GM12878 (cell line): ENCODE data around the gene AOAH. TPM values are rescaled to one million over a fixed set of nuclear protein-coding genes. Genes with fewer than 3 reads are reported as not detected.

Experiments
- BACH1 ChIP-seq: fragments of 450-650 bp; IDR thresholded peaks from 2 replicates; pipeline ENCODE4 v1.6.1; 2017; ENCODE audit warnings: mild to moderate bottlenecking, borderline replicate concordance
- CREB1 ChIP-seq: IDR thresholded peaks from 2 replicates; pipeline ENCODE4 v1.6.1; 2012; ENCODE audit warnings: low read depth, mild to moderate bottlenecking, inconsistent platforms
- EED ChIP-seq: sonication (generic); IDR thresholded peaks from 2 replicates; pipeline ENCODE4 v1.6.1; 2016; ENCODE audit warnings: antibody characterized with exemption, low read depth
- EP300 ChIP-seq, 2 experiments: fragments of 150-350 bp in 1 of 2; IDR thresholded peaks; 2 replicates each; pipeline ENCODE4 v1.6.1; 2011 to 2012; ENCODE audit warnings: low read depth in 2 of 2, low read length in 2 of 2, borderline replicate concordance in 1 of 2, improper control_type of control experiment in 1 of 2, inconsistent platforms in 1 of 2; ENCODE audit not compliant: control insufficient read depth in 1 of 2
- HDGF ChIP-seq: fragments of 450-650 bp; IDR thresholded peaks from 2 replicates; pipeline ENCODE4 v1.6.1; 2016; ENCODE audit warnings: antibody characterized with exemption
- IKZF1 ChIP-seq: fragments of 450-650 bp; conservative IDR thresholded peaks from 2 replicates; pipeline ENCODE4 v1.6.1; 2017; ENCODE audit warnings: antibody characterized with exemption, mild to moderate bottlenecking
- MEF2A ChIP-seq: IDR thresholded peaks from 2 replicates; pipeline ENCODE4 v1.6.1; 2011; ENCODE audit warnings: low read depth, mild to moderate bottlenecking, low read length, moderate library complexity; ENCODE audit not compliant: insufficient read depth
- NBN ChIP-seq: fragments of 450-650 bp; IDR thresholded peaks from 2 replicates; pipeline ENCODE4 v1.6.1; 2016
- NFYA ChIP-seq: IDR thresholded peaks from 2 replicates; pipeline ENCODE4 v1.6.1; 2011; ENCODE audit warnings: low read depth, mild to moderate bottlenecking, low read length, improper control_type of control experiment, borderline replicate concordance
- NR2C2 ChIP-seq: IDR thresholded peaks from 2 replicates; pipeline ENCODE4 v1.6.1; 2011; ENCODE audit warnings: borderline replicate concordance, low read depth; ENCODE audit not compliant: control insufficient read depth, insufficient read length
- PAX8 ChIP-seq: fragments of 450-650 bp; IDR thresholded peaks from 2 replicates; pipeline ENCODE4 v1.6.1; 2017; ENCODE audit warnings: mild to moderate bottlenecking, moderate library complexity
- SREBF1 ChIP-seq: IDR thresholded peaks from 2 replicates; pipeline ENCODE4 v1.6.1; 2012; ENCODE audit warnings: mild to moderate bottlenecking, low read length
- SRF ChIP-seq, 2 experiments: IDR thresholded peaks; 2 replicates each; pipeline ENCODE4 v1.6.1; 2011; ENCODE audit warnings: low read depth in 2 of 2, low read length in 2 of 2, mild to moderate bottlenecking in 1 of 2, moderate library complexity in 1 of 2
- SUZ12 ChIP-seq: fragments of 200-600 bp; sonication (generic); IDR thresholded peaks from one replicate; pipeline ENCODE4 v1.6.1; 2018; ENCODE audit warnings: antibody characterized with exemption, mild to moderate bottlenecking; ENCODE audit not compliant: unreplicated experiment
- TCF3 ChIP-seq: IDR thresholded peaks from 2 replicates; pipeline ENCODE4 v1.6.1; 2012; ENCODE audit warnings: low read depth, mild to moderate bottlenecking, low read length, borderline replicate concordance; ENCODE audit not compliant: insufficient read depth
- ZBED1 ChIP-seq: IDR thresholded peaks from 2 replicates; pipeline ENCODE4 v1.6.1; 2016; ENCODE audit warnings: borderline replicate concordance
- ZZZ3 ChIP-seq: IDR thresholded peaks from 2 replicates; pipeline ENCODE4 v1.6.1; 2011; ENCODE audit warnings: low read depth; ENCODE audit not compliant: control insufficient read depth, insufficient read length
- polyA plus RNA-seq, 11 experiments: library from polyadenylated mRNA; depleted of rRNA in 4 of 11; unstranded in 6 of 11; stranded (reverse) in 5 of 11; fragments of >200 nt; fragmentation: Nextera tagmentation in 4 of 11; fragmentation: Illumina TruSeq in 1 of 11; extraction: Ambion mirVana in 4 of 11; extraction: Trizol in 1 of 11; gene quantifications; 1 replicate in 1 of 11; 2 replicates in 10 of 11; pipeline versions ENCODE4 v1.2.1 to v1.2.3, GENCODE V29; 2011 to 2016; ENCODE audit warnings: inconsistent platforms in 2 of 11, missing spikeins in 2 of 11, low read depth in 1 of 11
- total RNA-seq, 4 experiments: library from RNA; depleted of rRNA in 3 of 4; stranded (reverse); fragments of >200 nt in 3 of 4; fragmentation: Illumina TruSeq in 1 of 4; extraction: Trizol in 1 of 4; gene quantifications; 2 replicates each; pipeline versions ENCODE4 v1.2.1 to v1.2.3, GENCODE V29; 2013 to 2021
- TF ChIP-seq, protein P1 (sequence below): IDR thresholded peaks from 2 replicates; pipeline ENCODE4 v1.6.1; 2011; ENCODE audit warnings: low read depth, low read length, improper control_type of control experiment, borderline replicate concordance
- TF ChIP-seq, protein P2 (sequence below): IDR thresholded peaks from 2 replicates; pipeline ENCODE4 v1.6.1; 2011; ENCODE audit warnings: borderline replicate concordance, low read depth, mild to moderate bottlenecking, moderate library complexity, mixed read lengths, low read length; ENCODE audit not compliant: insufficient read depth; ENCODE audit errors: extremely low read length
- TF ChIP-seq, protein P3 (sequence below), 3 experiments: IDR thresholded peaks in 2 of 3; conservative IDR thresholded peaks in 1 of 3; 2 replicates each; pipeline ENCODE4 v1.5.1; 2011; ENCODE audit warnings: low read depth in 3 of 3, low read length in 3 of 3, mild to moderate bottlenecking in 3 of 3, control low read depth in 2 of 3, moderate library complexity in 2 of 3, inconsistent platforms in 1 of 3, mixed read lengths in 1 of 3; ENCODE audit not compliant: control insufficient read depth in 2 of 3, insufficient read depth in 1 of 3; ENCODE audit errors: extremely low read depth in 1 of 3
- TF ChIP-seq, protein P4 (sequence below): fragments of 450-650 bp; conservative IDR thresholded peaks from 2 replicates; pipeline ENCODE4 v1.6.1; 2017; ENCODE audit warnings: mild to moderate bottlenecking, moderate library complexity
- TF ChIP-seq, protein P5 (sequence below): IDR thresholded peaks from 2 replicates; pipeline ENCODE4 v1.6.1; 2012; ENCODE audit warnings: low read length, inconsistent platforms
- TF ChIP-seq, protein P6 (sequence below): fragments of 450-650 bp; IDR thresholded peaks from 2 replicates; pipeline ENCODE4 v1.6.1; 2016; ENCODE audit warnings: mild to moderate bottlenecking

Gene AOAH
- total and polyA plus RNA-seq, 10 of the 15 experiments (the other 5 are each of a cell fraction or from before 2014, with no cell fraction given): 0.32 to 2.8 (median 1.4) TPM

DNA sequence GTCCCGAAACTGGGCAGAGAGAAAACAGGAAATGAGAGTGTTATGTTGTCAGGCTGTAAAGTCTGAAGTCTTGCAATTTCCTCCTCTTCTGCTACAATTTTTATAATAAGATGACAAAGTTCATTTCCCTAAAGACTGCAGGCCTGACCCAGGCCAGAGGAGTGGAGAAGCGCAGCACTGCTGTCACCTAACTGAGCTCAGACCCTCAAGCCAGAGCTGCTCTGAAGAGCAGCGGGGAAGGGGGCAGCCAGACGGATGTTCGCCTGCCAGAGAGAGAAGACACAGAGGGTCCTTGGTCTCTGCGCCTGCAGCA, 12.6 kb upstream of the AOAH start (continued):
- TF ChIP-seq NR2C2 (no peak), PAX8 (no peak), IKZF1 (0 out of 2 replicates have a peak, but pooled peaks have one; percentile 57), SUZ12 (no peak), NBN (no peak), MEF2A (no peak), EED (no peak), ZBED1 (no peak), BACH1 (no peak), ZZZ3 (no peak), HDGF (no peak), SREBF1 (no peak), CREB1 (no peak), SRF (IDR thresholded peaks at IDR 0.05; ENCODE audit: low read depth in 2 of 2, low read length in 2 of 2) (no peak), EP300 (IDR thresholded peaks at IDR 0.05; ENCODE audit: borderline replicate concordance in 1 of 2, control insufficient read depth in 1 of 2, low read depth in 2 of 2, low read length in 2 of 2) (peak in 1 of 2 experiments; percentile 60; a peak in 1 of 4 replicates), TCF3 (no peak), NFYA (no peak)
- TF ChIP-seq, protein P1, sequence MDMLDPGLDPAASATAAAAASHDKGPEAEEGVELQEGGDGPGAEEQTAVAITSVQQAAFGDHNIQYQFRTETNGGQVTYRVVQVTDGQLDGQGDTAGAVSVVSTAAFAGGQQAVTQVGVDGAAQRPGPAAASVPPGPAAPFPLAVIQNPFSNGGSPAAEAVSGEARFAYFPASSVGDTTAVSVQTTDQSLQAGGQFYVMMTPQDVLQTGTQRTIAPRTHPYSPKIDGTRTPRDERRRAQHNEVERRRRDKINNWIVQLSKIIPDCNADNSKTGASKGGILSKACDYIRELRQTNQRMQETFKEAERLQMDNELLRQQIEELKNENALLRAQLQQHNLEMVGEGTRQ: no peak
- TF ChIP-seq, protein P2, sequence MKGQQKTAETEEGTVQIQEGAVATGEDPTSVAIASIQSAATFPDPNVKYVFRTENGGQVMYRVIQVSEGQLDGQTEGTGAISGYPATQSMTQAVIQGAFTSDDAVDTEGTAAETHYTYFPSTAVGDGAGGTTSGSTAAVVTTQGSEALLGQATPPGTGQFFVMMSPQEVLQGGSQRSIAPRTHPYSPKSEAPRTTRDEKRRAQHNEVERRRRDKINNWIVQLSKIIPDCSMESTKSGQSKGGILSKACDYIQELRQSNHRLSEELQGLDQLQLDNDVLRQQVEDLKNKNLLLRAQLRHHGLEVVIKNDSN: no peak
- TF ChIP-seq, protein P3, sequence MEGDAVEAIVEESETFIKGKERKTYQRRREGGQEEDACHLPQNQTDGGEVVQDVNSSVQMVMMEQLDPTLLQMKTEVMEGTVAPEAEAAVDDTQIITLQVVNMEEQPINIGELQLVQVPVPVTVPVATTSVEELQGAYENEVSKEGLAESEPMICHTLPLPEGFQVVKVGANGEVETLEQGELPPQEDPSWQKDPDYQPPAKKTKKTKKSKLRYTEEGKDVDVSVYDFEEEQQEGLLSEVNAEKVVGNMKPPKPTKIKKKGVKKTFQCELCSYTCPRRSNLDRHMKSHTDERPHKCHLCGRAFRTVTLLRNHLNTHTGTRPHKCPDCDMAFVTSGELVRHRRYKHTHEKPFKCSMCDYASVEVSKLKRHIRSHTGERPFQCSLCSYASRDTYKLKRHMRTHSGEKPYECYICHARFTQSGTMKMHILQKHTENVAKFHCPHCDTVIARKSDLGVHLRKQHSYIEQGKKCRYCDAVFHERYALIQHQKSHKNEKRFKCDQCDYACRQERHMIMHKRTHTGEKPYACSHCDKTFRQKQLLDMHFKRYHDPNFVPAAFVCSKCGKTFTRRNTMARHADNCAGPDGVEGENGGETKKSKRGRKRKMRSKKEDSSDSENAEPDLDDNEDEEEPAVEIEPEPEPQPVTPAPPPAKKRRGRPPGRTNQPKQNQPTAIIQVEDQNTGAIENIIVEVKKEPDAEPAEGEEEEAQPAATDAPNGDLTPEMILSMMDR (IDR thresholded peaks at IDR 0.05 in 2 of 3, conservative IDR thresholded peaks at IDR 0.05 in 1 of 3; ENCODE audit: control insufficient read depth in 2 of 3, extremely low read depth in 1 of 3, insufficient read depth in 1 of 3, low read depth in 3 of 3, low read length in 3 of 3): no peak
- TF ChIP-seq, protein P4, sequence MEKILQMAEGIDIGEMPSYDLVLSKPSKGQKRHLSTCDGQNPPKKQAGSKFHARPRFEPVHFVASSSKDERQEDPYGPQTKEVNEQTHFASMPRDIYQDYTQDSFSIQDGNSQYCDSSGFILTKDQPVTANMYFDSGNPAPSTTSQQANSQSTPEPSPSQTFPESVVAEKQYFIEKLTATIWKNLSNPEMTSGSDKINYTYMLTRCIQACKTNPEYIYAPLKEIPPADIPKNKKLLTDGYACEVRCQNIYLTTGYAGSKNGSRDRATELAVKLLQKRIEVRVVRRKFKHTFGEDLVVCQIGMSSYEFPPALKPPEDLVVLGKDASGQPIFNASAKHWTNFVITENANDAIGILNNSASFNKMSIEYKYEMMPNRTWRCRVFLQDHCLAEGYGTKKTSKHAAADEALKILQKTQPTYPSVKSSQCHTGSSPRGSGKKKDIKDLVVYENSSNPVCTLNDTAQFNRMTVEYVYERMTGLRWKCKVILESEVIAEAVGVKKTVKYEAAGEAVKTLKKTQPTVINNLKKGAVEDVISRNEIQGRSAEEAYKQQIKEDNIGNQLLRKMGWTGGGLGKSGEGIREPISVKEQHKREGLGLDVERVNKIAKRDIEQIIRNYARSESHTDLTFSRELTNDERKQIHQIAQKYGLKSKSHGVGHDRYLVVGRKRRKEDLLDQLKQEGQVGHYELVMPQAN: no peak
- TF ChIP-seq, protein P5, sequence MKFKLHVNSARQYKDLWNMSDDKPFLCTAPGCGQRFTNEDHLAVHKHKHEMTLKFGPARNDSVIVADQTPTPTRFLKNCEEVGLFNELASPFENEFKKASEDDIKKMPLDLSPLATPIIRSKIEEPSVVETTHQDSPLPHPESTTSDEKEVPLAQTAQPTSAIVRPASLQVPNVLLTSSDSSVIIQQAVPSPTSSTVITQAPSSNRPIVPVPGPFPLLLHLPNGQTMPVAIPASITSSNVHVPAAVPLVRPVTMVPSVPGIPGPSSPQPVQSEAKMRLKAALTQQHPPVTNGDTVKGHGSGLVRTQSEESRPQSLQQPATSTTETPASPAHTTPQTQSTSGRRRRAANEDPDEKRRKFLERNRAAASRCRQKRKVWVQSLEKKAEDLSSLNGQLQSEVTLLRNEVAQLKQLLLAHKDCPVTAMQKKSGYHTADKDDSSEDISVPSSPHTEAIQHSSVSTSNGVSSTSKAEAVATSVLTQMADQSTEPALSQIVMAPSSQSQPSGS: 0 out of 2 replicates have a peak, but pooled peaks have one; percentile 40
- TF ChIP-seq, protein P6, sequence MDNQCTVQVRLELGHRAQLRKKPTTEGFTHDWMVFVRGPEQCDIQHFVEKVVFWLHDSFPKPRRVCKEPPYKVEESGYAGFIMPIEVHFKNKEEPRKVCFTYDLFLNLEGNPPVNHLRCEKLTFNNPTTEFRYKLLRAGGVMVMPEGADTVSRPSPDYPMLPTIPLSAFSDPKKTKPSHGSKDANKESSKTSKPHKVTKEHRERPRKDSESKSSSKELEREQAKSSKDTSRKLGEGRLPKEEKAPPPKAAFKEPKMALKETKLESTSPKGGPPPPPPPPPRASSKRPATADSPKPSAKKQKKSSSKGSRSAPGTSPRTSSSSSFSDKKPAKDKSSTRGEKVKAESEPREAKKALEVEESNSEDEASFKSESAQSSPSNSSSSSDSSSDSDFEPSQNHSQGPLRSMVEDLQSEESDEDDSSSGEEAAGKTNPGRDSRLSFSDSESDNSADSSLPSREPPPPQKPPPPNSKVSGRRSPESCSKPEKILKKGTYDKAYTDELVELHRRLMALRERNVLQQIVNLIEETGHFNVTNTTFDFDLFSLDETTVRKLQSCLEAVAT: no peak
